ENCODE data around the gene TMEM151B. TPM values are rescaled to one million over a fixed set of nuclear protein-coding genes. Genes with fewer than 3 reads are reported as not detected.

The TMEM151B gene
- total and polyA plus RNA-seq, 9 of the 15 experiments (the other 6 are each of a cell fraction or from before 2014, with no cell fraction given) = not detected

DNA sequence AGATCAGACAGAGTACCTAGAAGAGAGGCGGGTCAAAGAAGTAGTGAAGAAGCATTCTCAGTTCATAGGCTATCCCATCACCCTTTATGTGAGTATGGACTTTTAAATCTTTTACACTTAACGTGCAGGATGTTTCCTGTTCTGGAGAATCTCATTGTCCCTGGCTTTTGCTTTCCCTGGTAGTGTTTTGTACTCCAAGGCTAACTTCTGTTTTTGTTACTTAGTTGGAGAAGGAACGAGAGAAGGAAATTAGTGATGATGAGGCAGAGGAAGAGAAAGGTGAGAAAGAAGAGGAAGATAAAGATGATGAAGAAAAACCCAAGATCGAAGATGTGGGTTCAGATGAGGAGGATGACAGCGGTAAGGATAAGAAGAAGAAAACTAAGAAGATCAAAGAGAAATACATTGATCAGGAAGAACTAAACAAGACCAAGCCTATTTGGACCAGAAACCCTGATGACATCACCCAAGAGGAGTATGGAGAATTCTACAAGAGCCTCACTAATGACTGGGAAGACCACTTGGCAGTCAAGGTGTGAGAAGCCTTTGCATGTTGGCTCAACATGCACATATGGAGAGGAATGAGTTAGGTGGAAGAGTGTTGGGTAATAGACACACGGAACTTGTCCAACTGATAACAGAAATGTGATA is 20.1 kb upstream of the TMEM151B start (continued):
- TF ChIP-seq YY1 (IDR thresholded peaks at IDR 0.05; ENCODE audit: borderline replicate concordance in 1 of 3, control insufficient read depth in 1 of 3, extremely low read depth in 1 of 3, insufficient read depth in 3 of 3, insufficient read length in 1 of 3, insufficient replicate concordance in 2 of 3, low read depth in 1 of 3, low read length in 2 of 3) (no peak), ZNF778 (CRISPR knock-in tag; IDR thresholded peaks at IDR 0.05) (no peak), THRAP3 (IDR thresholded peaks at IDR 0.05; ENCODE audit: borderline replicate concordance) (0 out of 2 replicates have a peak, but pooled peaks have one; percentile 5), EP300 (IDR thresholded peaks at IDR 0.05; ENCODE audit: low read length) (no peak), CBFA2T3 (IDR thresholded peaks at IDR 0.05) (no peak), CEBPB (tag; IDR thresholded peaks at IDR 0.05) (peak; percentile 12; the same call in 1 of the 2 replicates), POLR2A (conservative IDR thresholded peaks at IDR 0.05) (peak; percentile 42), PHB (CRISPR knock-in tag; IDR thresholded peaks at IDR 0.05) (0 out of 2 replicates have a peak, but pooled peaks have one; percentile 25), SIN3B (IDR thresholded peaks at IDR 0.05; ENCODE audit: low read depth) (no peak), NFXL1 (CRISPR knock-in tag; IDR thresholded peaks at IDR 0.05) (peak; percentile 21; the same call in 1 of the 2 replicates), ZSCAN29 (IDR thresholded peaks at IDR 0.05) (no peak), GABPB1 (CRISPR knock-in tag; IDR thresholded peaks at IDR 0.05) (0 out of 2 replicates have a peak, but pooled peaks have one; percentile 27), HDAC3 (IDR thresholded peaks at IDR 0.05; ENCODE audit: borderline replicate concordance, partially characterized antibody) (no peak), ZNF696 (CRISPR knock-in tag; conservative IDR thresholded peaks at IDR 0.05) (no peak), NFIC (IDR thresholded peaks at IDR 0.05) (peak; percentile 14; the same call in 1 of the 2 replicates), ZKSCAN8 (CRISPR knock-in tag; IDR thresholded peaks at IDR 0.05) (no peak), ZNF384 (IDR thresholded peaks at IDR 0.05; ENCODE audit: low read depth, low read length) (no peak), CBX8 (IDR thresholded peaks at IDR 0.05; ENCODE audit: borderline replicate concordance, extremely low read depth, low read depth, low read length, poor library complexity, severe bottlenecking) (no peak), ZNF232 (CRISPR knock-in tag; IDR thresholded peaks at IDR 0.05) (no peak)

Measured in K562 (cell line).